Spleen (tissue), 7 donors: Measurements from ENCODE around the gene ADAMTSL3.

Experiments
- CTCF ChIP-seq, 11 experiments: fragments of 200-600 bp in 7 of 11; fragments of 450-650 bp in 4 of 11; sonication (generic) in 4 of 11; IDR thresholded peaks in 8 of 11; conservative IDR thresholded peaks in 3 of 11; 1 replicate in 7 of 11; 2 replicates in 4 of 11; pipeline versions ENCODE4 v1.4.0 to v1.8.0; 2016 to 2021; ENCODE audit warnings: antibody characterized with exemption in 11 of 11, inconsistent platforms in 4 of 11, mild to moderate bottlenecking in 1 of 11
- POLR2A ChIP-seq, 3 donors: fragments of 450-650 bp; IDR thresholded peaks; one replicate each; pipeline ENCODE4 v1.5.1; 2017; ENCODE audit warnings: antibody characterized with exemption in 3 of 3, mild to moderate bottlenecking in 1 of 3
- donor health status: DM: no; HTN: no; CAD: no; lungs with moderate emphysema.
- donor health status: DM: no; HTN: no; CAD: no.
- donor health status: DM: no; HTN: no; CAD: no.

GRCh38 chr15:83612226-83612625 is 41.7 kb upstream of the ADAMTSL3 start:
- no peak for TF ChIP-seq CTCF (IDR thresholded peaks at IDR 0.05 in 8 of 11, conservative IDR thresholded peaks at IDR 0.05 in 3 of 11)
- TF ChIP-seq POLR2A (IDR thresholded peaks at IDR 0.05): no peak
